ENCODE results near the gene EHMT2. TPM values are rescaled to one million over a fixed set of nuclear protein-coding genes. Genes with fewer than 3 reads are reported as not detected.

Gene EHMT2
- total RNA-seq, 2 experiments from 2014 or later = 50.1 to 60.4 TPM

GRCh38 chr6:31836474-31837368 is 60.8 kb downstream of the EHMT2 start:
- intact Hi-C loops (cut with DNase I, micrococcal nuclease) = no loop called here
- Mint-ChIP-seq H3K27ac (peak overlapping the region; percentile 95), H3K27me3 (no peaks in the 10 kb centered on the region), H3K4me3 (peak overlapping the region; percentile 90), H3K4me1 (peaks cover 37% of the 10 kb centered on the region), H3K9me3 (ENCODE audit: low read depth) (no peaks in the 10 kb centered on the region), H3K36me3 (ENCODE audit: low read depth) (peaks cover 60% of the 10 kb centered on the region)
- peak; percentile 27 for DNase-seq
- CTCF ChIA-PET = interaction anchor here (0.7 to 2.4 kb wide), 6 partner anchors 26 to 106 kb away, joined by 3 to 6 read pairs (median 4); partner anchors contain the start of genes LSM2 and NEU1
- ATAC-seq = no peak
- POLR2A ChIA-PET = interaction anchor here (0.6 to 1.7 kb wide), 7 partner anchors 9 to 325 kb away, joined by 3 to 7 read pairs (median 4); partner anchors contain the start of genes HSPA1A, HSPA1B, HSPA1L and LSM2

- ChIA-PET CTCF (interaction anchor here (0.7 to 2.4 kb wide), 5 partner anchors 27 to 146 kb away, joined by 3 to 6 read pairs (median 4); partner anchors contain the start of genes LSM2 and NEU1), POLR2A (interaction anchor here (0.6 to 1.7 kb wide), 6 partner anchors 9 to 324 kb away, joined by 3 to 7 read pairs (median 4); partner anchors contain the start of genes HSPA1A, HSPA1B, HSPA1L and LSM2)
- Mint-ChIP-seq H3K4me3 (peak overlapping the region; percentile 90), H3K9me3 (ENCODE audit: low read depth) (no peaks in the 10 kb centered on the region), H3K27ac (peak overlapping the region; percentile 95), H3K4me1 (peaks cover 39% of the 10 kb centered on the region), H3K27me3 (no peaks in the 10 kb centered on the region), H3K36me3 (ENCODE audit: low read depth) (peaks cover 62% of the 10 kb centered on the region)
- intact Hi-C loops (cut with DNase I, micrococcal nuclease) = no loop called here
- DNase-seq = no peak
- ATAC-seq = no peak
Measured at GRCh38 chr6:31836047-31836473, 61.4 kb downstream of the EHMT2 start.

- H3K4me3 Mint-ChIP-seq = peak overlapping the region; percentile 90
- ChIA-PET POLR2A (interaction anchor here (0.6 to 1.7 kb wide), 5 partner anchors 28 to 294 kb away, joined by 3 to 8 read pairs (median 5); partner anchors contain the start of genes ATF6B, GPANK1, LSM2 and NEU1), CTCF (interaction anchor here (0.6 to 1.2 kb wide), 4 partner anchors 28 to 179 kb away, joined by 3 to 7 read pairs (median 4); partner anchors contain the start of genes APOM, LSM2 and NEU1)
- H3K9me3 Mint-ChIP-seq (ENCODE audit: low read depth) = no peaks in the 10 kb centered on the region
- peak overlapping the region; percentile 95 for H3K27ac Mint-ChIP-seq
- H3K27me3 Mint-ChIP-seq = no peaks in the 10 kb centered on the region
- peaks cover 40% of the 10 kb centered on the region for H3K4me1 Mint-ChIP-seq
- peak; percentile 85 for DNase-seq
- intact Hi-C loops (cut with DNase I, micrococcal nuclease) = loop anchor here (1.0 to 5.0 kb wide), 13 partner anchors 28 to 288 kb away; partner anchors contain the start of genes ATP6V1G2 (in 2 of the 2), EHMT2 (in 2 of the 2), NFKBIL1 (in 2 of the 2) and ABHD16A (in 1 of the 2)
- H3K36me3 Mint-ChIP-seq (ENCODE audit: low read depth) = peaks cover 60% of the 10 kb centered on the region
- peak; percentile 63 for ATAC-seq
Measured at GRCh38 chr6:31834367-31835250, 62.9 kb downstream of the EHMT2 start.

- H3K27me3 Mint-ChIP-seq = no peaks in the 10 kb centered on the region
- POLR2A ChIA-PET = interaction anchor here (0.5 kb wide), 1 partner anchor 17 kb away, joined by 4 read pairs; no protein-coding TSS in a partner anchor
Measured at GRCh38 chr6:31831350-31832215, 65.9 kb downstream of the EHMT2 start.

GRCh38 chr6:31830886-31831335 is 66.6 kb downstream of the EHMT2 start:
- Mint-ChIP-seq H3K27me3 (no peaks in the 10 kb centered on the region), H3K27ac (peak overlapping the region; percentile 85), H3K4me1 (peaks cover 24% of the 10 kb centered on the region), H3K36me3 (ENCODE audit: low read depth) (peaks cover 26% of the 10 kb centered on the region), H3K9me3 (ENCODE audit: low read depth) (no peaks in the 10 kb centered on the region), H3K4me3 (peak overlapping the region; percentile 89)
- no peak for DNase-seq
- ChIA-PET POLR2A (interaction anchor here (0.5 to 0.6 kb wide), 2 partner anchors 17 to 34 kb away, joined by 4 to 5 read pairs; no protein-coding TSS in a partner anchor), CTCF (interaction anchor here (0.5 to 4.2 kb wide), 21 partner anchors 10 to 1505 kb away, joined by 3 to 23 read pairs (median 4); partner anchors contain the start of genes C6orf47, DDAH2, LSM2 and VARS1)
- no peak for ATAC-seq
- intact Hi-C loops (cut with DNase I, micrococcal nuclease) = loop anchor here (1.0 to 5.0 kb wide), 3 partner anchors 150 to 284 kb away; partner anchors contain the start of genes ATP6V1G2 (in 1 of the 2), LY6G5C (in 1 of the 2) and NFKBIL1 (in 1 of the 2)

More at GRCh38 chr6:31831350-31832215, 65.9 kb downstream of the EHMT2 start:
- Mint-ChIP-seq H3K4me1 (peaks cover 22% of the 10 kb centered on the region), H3K9me3 (ENCODE audit: low read depth) (no peaks in the 10 kb centered on the region), H3K4me3 (peak overlapping the region; percentile 89), H3K27ac (peak overlapping the region; percentile 58), H3K36me3 (ENCODE audit: low read depth) (peaks cover 33% of the 10 kb centered on the region)
- CTCF ChIA-PET = interaction anchor here (0.5 to 4.2 kb wide), 12 partner anchors 22 to 1505 kb away, joined by 3 to 23 read pairs (median 3); partner anchors contain the start of genes LSM2 and VARS1
- ATAC-seq (no peak), DNase-seq (no peak)
- intact Hi-C loops (cut with DNase I, micrococcal nuclease) = loop anchor here in 1 of 2 experiments (2.0 to 5.0 kb wide), 2 partner anchors 151 to 284 kb away; partner anchors contain the start of genes ATP6V1G2, LY6G5C and NFKBIL1

Other genes with a start within 250 kb of the EHMT2 start
- 100 to 1,000 TPM; 334 to 339 TPM for gene BAG6, start 245.0 kb downstream of the EHMT2 start, total RNA-seq
- 1 to 10 TPM; 3.4 to 4.0 TPM for gene APOM, start 241.8 kb downstream of the EHMT2 start, total RNA-seq
- 10 to 100 TPM; 10.1 to 11.7 TPM for gene C6orf47, start 236.9 kb downstream of the EHMT2 start, total RNA-seq
- gene GPANK1, start 232.7 kb downstream of the EHMT2 start, total RNA-seq = 10 to 100 TPM; 35.2 to 42.8 TPM
- gene CSNK2B, start 231.6 kb downstream of the EHMT2 start, total RNA-seq = 100 to 1,000 TPM; 239 to 346 TPM
- gene LY6G5B, start 227.7 kb downstream of the EHMT2 start, total RNA-seq = 10 to 100 TPM; 11.3 to 15.5 TPM
- 1 to 10 TPM; 1.2 to 1.5 TPM for gene LY6G5C, start 216.6 kb downstream of the EHMT2 start, total RNA-seq
- gene ABHD16A, start 194.4 kb downstream of the EHMT2 start, total RNA-seq = 10 to 100 TPM; 20.9 to 25.1 TPM
- not detected for gene LY6G6F, start 190.8 kb downstream of the EHMT2 start, total RNA-seq
- not detected for gene LY6G6D, start 182.3 kb downstream of the EHMT2 start, total RNA-seq
- gene LY6G6C, start 176.0 kb downstream of the EHMT2 start, total RNA-seq = not detected
- gene MPIG6B, start 174.3 kb downstream of the EHMT2 start, total RNA-seq = not detected
- 1 to 10 TPM; 4.4 to 5.6 TPM for gene DDAH2, start 168.4 kb downstream of the EHMT2 start, total RNA-seq
- gene CLIC1, start 161.2 kb downstream of the EHMT2 start, total RNA-seq = 100 to 1,000 TPM; 357 to 438 TPM
- 100 to 1,000 TPM in 1 of 2 experiments, 10 to 100 TPM in 1; 92.1 to 126 TPM for gene MSH5, start 157.7 kb downstream of the EHMT2 start, total RNA-seq
- 10 to 100 TPM; 12.2 to 13.2 TPM for gene SAPCD1, start 135.0 kb downstream of the EHMT2 start, total RNA-seq
- 1 to 10 TPM; 1.4 to 1.5 TPM for gene VWA7, start 120.4 kb downstream of the EHMT2 start, total RNA-seq
- gene VARS1, start 101.9 kb downstream of the EHMT2 start, total RNA-seq = 100 to 1,000 TPM; 147 to 169 TPM
- gene LSM2, start 90.7 kb downstream of the EHMT2 start, total RNA-seq = 100 to 1,000 TPM; 112 to 124 TPM
- 1 to 10 TPM; 1.9 to 2.2 TPM for gene HSPA1L, start 82.4 kb downstream of the EHMT2 start, total RNA-seq
- 10 to 100 TPM; 56.1 to 64.7 TPM for gene HSPA1A, start 82.2 kb downstream of the EHMT2 start, total RNA-seq
- 10 to 100 TPM; 54.6 to 61.1 TPM for gene HSPA1B, start 70.0 kb downstream of the EHMT2 start, total RNA-seq
- gene NEU1, start 34.9 kb downstream of the EHMT2 start, total RNA-seq = 10 to 100 TPM; 11.6 to 11.8 TPM
- gene SLC44A4, start 18.7 kb downstream of the EHMT2 start, total RNA-seq = under 1 TPM; 0.19 to 0.27 TPM
- 1 to 10 TPM; 1.9 to 2.4 TPM for gene ZBTB12, start 4.4 kb upstream of the EHMT2 start, total RNA-seq
- gene C2, start 30.0 kb upstream of the EHMT2 start, total RNA-seq = 1 to 10 TPM in 1 of 2 experiments, under 1 TPM in 1; 0.96 to 1.5 TPM
- under 1 TPM; 0.69 to 0.96 TPM for gene CFB, start 48.4 kb upstream of the EHMT2 start, total RNA-seq
- 10 to 100 TPM; 74.3 to 95.1 TPM for gene NELFE, start 61.3 kb upstream of the EHMT2 start, total RNA-seq
- gene SKIC2, start 61.5 kb upstream of the EHMT2 start, total RNA-seq = 100 to 1,000 TPM in 1 of 2 experiments, 10 to 100 TPM in 1; 90.2 to 104 TPM
- gene DXO, start 74.4 kb upstream of the EHMT2 start, total RNA-seq = 10 to 100 TPM; 12.6 to 13.9 TPM
- 1 to 10 TPM; 3.4 to 3.9 TPM for gene C4A, start 84.4 kb upstream of the EHMT2 start, total RNA-seq
- 1 to 10 TPM; 2.8 to 2.9 TPM for gene C4B, start 117.1 kb upstream of the EHMT2 start, total RNA-seq
- under 1 TPM in 1 of 2 experiments, not detected in 1; 0.47 TPM for gene CYP21A2, start 140.7 kb upstream of the EHMT2 start, total RNA-seq
- 1 to 10 TPM; 3.5 to 3.8 TPM for gene TNXB, start 211.6 kb upstream of the EHMT2 start, total RNA-seq
- 10 to 100 TPM; 60.2 to 63.4 TPM for gene ATF6B, start 230.5 kb upstream of the EHMT2 start, total RNA-seq
- gene FKBPL, start 232.6 kb upstream of the EHMT2 start, total RNA-seq = 1 to 10 TPM; 5.2 to 5.7 TPM